ENCODE measurements around the gene DEPDC1.
"Not testable (repeated sequence)": the region's sequence is repeated elsewhere in the genome, so short reads cannot be mapped to it uniquely, and the experiment has no call there.

The DEPDC1 gene

DNA sequence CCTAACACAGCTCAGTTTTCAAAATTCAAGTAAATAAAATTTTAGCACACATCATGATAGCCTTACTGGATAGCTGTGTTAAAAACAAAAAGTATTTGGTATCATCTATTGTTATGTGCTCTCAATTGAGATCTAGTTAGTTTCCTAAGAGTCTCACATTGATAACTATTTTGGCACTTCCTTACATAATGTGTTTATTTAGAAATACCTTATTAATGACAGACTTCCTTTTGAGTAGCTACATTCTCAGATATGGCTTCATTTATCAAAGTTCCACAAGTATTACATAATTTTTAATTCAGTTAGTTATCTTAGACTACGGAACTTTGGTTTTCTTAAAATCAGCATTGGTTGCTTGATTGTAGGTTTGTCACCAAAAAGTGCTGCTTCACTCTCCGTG lies 20.3 kb downstream of the DEPDC1 start:
- DNase-seq: not testable (repeated sequence)

DNA sequence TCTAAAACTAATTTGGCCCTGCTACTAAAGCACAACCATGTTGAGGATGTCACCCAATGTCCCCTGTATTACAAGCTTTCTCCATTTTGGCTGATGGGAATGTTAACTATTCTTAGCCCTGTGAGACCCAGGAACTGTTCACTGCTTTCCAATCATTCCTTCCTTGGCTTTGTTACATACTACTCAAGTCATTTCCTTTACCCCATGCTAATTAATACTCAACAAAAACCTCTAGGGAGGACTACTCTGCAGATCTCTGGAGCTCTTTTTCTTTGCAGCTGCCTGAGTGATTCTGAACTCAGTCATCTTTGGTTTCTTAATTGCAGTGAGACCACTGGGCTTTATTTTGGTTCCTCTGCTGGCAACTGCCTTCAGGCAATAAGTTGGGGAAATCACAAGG lies 23.8 kb downstream of the DEPDC1 start:
- DNase-seq: no peak

DNA sequence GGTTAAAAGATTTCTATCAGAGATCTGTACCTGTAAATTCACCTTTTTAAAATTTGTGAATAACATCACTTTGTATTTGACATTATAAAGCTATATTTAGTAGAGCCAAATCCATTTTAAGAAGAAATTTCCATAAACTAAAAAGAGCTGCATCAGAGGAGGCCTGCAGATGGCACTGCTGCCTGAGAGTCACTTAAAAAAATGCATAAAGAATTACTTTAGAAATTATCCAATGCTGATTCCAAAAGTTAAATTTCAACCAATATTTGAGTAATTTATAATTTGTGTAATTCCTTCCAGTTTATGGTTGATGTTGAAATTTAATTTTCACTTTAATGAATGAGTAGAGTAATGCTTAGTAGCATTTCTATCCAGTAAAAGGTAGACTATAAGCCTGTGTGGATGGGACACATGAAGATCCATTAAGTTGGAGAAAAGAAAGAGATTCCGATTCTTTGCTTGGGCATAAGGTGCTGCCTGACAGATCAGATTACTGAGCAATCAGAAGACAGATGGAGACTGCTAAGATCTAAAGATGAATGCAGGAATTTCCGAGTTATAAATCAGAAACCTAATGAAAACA lies 26.4 kb downstream of the DEPDC1 start:
- no peak for DNase-seq

DNA sequence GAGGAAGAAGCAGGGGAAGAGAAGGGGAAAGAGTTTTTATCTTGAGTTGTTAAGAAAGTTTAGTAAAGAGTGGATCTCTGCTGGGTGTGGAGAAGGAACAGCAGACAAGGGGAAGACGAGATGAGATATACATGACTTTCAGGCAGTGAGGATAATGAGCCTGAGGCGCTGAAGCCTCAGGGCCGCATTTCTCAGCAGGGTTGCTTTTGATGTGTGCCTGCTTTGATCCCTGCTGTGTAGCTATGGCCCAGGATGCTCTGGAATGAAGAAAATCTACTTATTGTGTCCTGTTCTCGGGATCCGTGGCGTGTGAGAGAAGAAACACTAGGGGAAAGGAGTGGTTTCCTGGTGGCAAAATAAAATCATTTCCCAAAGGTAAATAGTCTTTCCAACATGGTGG lies 32.0 kb downstream of the DEPDC1 start:
- DNase-seq: no peak

DNA sequence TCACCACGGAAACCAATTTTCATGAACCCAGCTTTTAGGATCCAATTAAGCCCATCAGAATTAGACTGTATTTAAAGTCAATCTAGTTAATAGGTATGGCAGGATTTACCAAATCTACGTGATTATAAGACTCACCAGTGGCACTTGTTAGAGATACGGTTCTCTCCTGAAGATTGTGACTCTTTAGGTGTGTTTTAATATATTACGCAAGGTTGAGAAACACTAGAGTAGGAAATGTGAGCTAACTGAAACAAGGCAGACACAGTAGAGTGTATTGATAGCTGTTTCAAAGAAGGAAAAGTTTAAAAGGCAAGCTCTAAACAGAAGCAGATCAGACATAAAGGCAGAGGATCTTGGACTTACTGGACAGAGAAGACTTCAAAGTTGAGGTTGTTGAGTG lies 35.9 kb downstream of the DEPDC1 start:
- no peak for DNase-seq

DNA sequence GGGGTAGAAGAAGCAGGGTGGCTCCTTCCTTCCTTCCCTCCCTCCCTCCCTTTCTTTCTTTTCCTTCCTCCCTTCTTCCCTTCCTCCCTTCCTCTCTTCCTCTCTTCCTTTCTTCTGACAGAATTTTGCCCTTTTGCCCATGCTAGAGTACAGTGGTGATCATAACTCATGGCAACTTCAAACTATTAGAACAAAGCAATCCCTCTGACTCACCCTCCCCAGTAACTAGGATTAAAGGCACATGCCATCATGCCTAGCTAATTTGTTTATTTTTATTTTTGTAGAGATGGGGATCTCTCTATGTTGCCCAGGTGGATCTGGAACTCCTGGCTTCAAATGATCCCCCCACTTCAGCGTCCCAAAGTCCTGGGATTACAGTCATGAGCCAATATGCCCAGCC lies 37.1 kb downstream of the DEPDC1 start:
- no peak for DNase-seq

DNA sequence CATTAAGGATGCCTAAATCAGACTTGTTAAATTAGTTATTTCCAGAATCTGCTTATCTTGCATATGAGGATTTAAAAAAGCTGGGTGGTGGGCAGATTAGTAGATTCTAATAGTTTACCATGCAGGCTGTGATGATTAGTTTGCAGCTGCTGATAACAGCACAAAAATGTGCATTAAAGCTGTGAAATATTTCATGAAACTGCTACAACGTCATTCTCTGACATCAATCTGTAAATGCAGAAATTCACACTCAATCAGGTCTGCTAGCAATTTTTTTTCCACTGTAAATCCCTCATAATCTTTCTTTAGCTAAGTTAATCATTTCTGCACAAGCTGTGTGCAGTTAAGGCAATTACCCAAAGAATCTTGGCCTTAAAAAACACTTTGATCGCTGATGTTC lies 37.8 kb downstream of the DEPDC1 start:
- DNase-seq: no peak

DNA sequence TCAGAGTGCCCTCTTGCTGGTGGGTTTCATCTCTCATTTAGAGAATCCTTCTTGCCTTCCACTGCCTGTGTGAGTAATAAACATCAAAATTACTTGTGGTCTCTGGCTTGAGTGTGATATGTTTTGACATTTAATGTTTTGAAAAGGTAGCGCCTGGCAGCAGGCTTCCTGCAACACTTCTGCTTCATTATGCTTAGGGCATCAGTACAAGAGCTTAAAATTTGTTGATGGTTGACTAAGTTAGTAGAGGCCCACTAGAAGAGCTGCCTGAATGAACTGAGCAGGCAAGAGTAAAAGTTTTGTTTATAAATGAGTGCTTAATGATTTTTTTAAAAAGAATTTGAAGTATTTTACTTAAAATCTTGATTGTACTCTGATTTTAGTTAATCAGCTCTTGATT lies 40.7 kb downstream of the DEPDC1 start:
- no peak for DNase-seq

DNA sequence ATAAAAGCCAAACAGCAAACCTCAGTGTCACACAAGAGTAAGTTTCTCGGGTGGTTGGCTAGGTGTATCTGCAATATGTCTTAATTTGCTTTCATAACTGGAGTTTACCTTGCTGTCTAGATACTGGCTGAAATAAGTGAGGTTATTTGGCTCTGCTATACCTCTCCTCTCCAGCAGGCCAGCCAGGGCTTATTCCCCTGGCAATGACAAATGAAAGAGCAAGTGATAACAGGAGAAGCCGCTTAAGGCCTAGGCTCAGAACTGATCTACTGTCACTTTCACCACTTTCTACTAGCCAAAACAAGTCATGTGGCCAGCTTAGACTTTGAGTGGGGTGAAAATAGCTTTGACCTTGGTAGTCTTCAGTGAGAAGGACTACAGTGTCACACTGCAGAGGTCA lies 42.3 kb downstream of the DEPDC1 start:
- no peak for DNase-seq

DNA sequence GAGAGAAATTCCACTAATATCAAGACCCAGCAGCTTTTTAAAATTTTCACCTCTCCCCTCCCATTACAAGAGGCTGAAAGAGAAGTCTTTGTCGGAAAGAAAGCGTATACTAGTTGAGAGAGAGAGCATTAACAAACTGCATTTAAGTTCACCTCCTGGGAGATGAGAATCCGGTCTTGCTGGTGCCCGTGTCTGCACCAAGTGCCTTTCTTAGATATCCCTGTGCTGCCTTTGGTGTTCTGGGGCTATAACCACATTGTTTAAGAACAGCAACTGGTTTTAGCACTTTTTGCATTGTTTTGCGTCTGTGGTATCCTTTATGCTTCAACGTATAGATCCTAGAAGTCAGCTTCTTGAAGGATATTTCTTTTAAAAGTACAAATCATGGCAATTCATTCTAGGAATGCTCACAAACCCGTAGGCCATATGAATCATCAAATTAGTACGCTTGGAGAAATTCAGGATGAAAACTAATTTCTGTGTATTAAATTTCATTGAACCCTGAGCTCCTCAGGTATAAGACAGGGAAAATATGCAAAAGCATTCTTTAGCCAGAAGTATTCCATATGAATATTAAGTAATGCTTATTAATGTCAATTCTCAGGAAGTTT lies 43.7 kb downstream of the DEPDC1 start:
- DNase-seq: no peak

DNA sequence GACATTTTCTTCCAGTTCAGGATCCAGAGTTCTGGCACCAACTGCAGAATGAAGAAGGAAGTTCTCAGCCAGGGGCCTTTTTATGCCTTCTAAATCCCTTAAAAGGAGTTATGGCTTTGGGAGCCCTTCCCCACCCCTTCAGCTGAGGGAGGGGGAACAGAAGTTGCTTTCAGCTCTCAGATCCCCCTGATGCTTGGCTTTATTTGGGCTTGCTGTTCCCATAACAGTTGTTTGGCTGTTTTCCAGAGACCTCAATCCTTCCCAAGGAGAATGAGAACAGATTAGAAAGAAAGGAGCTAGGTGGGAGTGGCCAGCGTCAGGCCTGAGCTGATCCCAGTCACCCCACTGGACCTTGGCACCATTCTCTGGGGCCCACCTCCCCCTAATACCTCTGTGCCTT lies 47.0 kb downstream of the DEPDC1 start, which contains the start of gene RPE65:
RPE65 (minus strand) TSS at position 54 of the 400 bp plus-strand sequence; CDS start at position 5, 49 bp downstream.
- DNase-seq: no peak

DNA sequence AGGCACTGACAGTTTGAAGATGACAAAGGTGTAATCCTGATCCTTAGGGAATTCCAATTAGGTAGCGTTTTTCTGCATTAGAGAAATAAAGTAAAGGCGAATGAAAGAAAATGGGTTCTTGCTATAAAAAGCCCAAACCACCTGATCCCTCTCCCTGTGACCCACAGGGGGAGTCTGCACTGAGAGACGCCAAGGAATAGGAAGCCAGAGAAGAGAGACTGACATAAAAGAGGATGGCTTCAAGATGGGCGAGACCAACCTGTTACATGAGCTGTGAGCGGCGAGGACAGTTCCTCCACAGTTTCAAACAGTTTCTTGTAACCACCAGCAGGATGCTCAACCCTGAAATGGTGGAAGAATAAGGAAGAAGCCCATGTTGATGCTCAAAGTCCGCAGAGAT lies 48.5 kb downstream of the DEPDC1 start:
- no peak for DNase-seq

DNA sequence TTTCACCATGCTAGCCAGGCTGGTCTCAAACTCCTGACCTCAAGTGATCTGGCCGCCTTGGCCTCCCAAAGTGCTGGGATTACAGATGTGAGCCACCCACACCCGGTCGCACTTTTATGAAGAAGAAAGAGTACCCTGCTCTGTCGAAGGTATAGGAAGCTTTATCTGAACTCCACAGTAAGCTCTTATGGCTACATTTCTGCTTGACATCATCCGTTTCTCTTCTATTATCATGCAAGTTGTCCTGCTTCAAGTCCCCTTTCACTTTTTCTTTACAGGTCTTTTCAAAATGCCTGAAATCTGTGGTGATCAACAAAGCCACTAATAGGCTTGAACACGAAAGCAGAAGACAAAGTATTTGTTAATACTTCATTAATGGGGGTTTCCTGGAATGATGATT lies 51.2 kb downstream of the DEPDC1 start:
- DNase-seq: no peak

DNA sequence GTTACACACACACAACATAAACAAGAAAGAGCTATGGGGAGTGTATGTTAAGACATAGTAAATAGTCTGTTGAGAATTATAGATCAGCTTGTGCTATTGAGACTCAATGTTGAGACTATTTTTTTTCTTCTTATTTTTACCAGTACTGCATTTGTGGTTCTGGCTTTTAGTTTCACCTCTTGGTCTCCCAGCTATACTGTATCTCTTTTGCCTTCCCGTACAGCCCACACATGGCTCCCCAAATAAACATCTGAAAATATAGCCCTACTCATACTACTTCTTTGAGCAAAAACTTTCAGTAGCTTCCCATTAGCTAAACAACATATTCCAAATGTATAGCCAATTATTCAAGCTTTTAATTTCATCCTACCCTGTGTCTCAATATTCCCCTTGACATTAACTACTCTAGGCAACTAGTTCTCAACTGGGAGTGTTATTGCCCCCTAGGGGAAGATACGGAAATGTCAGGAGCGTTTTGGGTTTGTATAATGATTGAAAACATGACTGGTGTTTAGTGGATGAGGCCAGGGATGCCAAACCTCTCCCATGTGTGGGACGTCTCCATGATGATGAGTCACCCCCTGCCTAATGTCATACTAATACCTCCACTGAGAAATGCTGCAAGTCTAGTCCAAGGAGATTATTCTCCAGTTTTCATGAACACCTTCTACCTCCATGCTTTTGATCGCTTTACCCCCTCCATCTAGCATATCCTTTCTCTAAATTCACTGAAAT lies 53.9 kb downstream of the DEPDC1 start:
- no peak for DNase-seq

DNA sequence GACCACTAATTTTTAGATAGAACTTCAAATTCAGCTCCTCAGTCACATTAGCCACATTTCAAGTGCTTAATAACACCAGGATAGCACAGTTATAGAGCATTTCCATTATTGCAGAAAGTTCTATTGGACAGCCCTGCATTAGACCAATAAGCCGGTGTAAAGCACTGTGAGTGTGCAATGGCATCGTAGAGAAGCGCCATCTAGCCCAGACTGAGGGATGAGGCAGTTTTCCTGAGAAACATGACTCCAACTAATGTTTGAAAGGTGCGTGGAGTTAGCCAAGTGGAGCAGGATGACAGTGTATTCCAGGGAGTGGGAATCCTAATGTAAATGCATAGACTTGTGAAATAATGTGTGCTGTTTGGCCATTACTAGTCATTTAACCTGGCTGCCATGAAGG lies 54.9 kb downstream of the DEPDC1 start:
- no peak for DNase-seq

DNA sequence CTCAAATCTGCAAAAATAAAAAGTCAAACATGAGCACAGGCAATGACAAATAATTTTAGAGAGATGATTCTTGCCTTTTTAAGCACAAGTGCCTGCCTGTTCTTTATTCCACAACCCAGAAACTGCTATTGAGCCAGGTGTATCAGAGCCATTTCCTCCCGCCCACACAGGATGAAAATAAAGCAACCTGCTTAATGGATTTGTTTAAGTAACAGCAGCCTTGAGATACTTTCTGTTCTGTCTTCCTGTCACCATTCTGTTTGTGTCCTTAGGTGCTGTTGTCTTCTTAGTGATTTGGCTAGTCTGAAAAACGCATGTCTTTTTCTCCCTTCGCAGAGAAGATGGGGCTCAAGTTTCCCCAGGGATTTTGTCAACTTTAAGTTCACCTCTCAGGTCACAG lies 58.6 kb downstream of the DEPDC1 start:
- no peak for DNase-seq

DNA sequence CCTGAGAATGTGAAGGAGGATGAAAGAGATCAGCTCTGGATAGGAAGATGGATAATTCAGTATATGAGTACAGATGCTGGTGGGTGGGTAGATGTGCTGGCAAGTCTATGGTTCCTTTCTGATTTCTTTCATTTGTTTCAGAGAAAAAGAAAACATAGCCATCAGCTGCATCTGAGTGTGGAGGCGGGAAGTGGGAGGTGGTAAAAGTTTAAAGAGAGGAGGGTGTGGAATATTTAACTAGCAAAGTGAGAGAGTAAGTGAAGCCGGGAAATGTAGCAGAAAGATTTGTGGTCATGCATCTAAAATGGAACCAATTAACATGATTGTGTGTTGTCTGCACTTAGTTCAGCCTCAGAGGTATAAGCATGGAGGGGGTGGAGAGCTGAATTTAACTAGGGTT lies 63.5 kb downstream of the DEPDC1 start:
- DNase-seq: no peak

DNA sequence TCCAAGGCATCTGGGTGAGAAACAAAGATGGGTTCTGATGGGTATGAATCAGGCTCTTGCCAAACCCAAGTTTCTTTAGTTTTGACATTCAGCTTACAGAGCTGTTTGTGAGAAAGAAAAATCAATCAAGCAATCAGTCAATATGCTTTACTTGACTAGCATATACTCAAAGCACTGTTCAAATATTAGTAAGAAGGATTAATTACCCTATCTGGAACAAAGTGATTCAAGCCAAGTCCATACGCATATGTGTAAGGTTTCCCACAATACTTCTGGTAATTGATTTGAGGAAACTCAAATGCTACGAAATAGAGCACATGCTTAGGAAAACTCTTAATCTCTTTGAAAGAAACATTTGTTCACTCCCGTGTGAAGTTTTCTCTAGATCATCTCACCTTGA lies 65.8 kb downstream of the DEPDC1 start:
- no peak for DNase-seq

DNA sequence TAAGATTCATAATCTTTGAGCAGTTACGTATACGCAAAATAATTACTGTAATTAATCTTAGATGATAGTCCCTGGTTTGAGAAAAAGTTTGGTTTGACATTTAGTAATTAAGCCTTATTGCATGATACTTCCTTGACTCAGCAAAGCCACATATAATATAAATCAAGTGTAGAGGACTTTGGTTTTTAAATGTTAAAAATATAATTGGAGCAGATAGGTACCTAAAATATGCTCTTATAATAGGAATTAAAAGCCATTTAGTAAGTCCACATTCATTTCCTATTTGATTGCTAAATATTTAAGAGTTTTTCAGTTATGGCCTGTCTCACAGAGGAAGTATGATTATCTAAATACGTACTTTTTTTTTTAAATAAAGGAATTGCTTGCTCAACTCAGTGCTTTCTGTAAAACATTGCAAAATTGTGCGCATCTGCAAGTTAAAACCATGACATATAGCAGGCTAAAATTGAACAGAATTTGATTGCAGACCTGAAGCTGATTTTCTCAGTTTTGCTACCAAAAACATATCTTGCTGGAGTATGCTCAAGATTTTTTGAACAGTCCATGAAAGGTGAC lies 67.6 kb downstream of the DEPDC1 start:
- no peak for DNase-seq

DNA sequence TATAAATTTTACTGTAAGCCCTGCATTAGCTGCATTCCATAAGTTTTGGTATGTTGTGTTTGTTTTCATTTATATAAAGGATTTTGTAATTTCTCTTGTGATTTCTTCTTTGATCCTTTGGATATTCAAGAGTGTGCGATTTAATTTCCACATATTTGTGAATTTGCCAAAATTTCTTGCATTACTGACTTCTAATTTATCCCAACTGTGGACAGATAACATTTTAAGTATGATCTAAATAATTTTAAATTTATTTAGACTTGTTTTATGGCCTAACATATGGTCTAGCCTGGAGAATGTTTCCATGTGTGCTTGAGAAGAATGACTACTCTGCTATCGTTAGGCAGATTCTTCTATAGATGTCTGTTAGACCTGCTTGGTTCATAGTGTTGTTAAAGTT lies 70.3 kb downstream of the DEPDC1 start:
- DNase-seq: no peak

Measured in NCI-H510A (cell line).